HepG2 (cell line): Measurements from ENCODE around the gene MIB1. TPM values are rescaled to one million over a fixed set of nuclear protein-coding genes. Genes with fewer than 3 reads are reported as not detected.

ENCODE experiments used
- PAX8 ChIP-seq: sonication (generic); formaldehyde crosslinking; IDR thresholded peaks from 2 replicates; pipeline ENCODE4 v1.8.0; 2022; ENCODE audit warnings: mild to moderate bottlenecking, missing genetic modification reagents, borderline replicate concordance
- RORA ChIP-seq: sonication (generic); formaldehyde crosslinking; IDR thresholded peaks from 2 replicates; pipeline ENCODE4 v1.5.0; 2020; ENCODE audit warnings: mild to moderate bottlenecking, missing genetic modification reagents, moderate library complexity
- ZKSCAN1 ChIP-seq: fragments of 150-350 bp; IDR thresholded peaks from 2 replicates; pipeline ENCODE4 v1.6.1; 2014; ENCODE audit warnings: low read length
- ZNF44 ChIP-seq: sonication (generic); formaldehyde crosslinking; IDR thresholded peaks from 2 replicates; pipeline ENCODE4 v1.5.1; 2020; ENCODE audit warnings: mild to moderate bottlenecking, missing genetic modification reagents
- ZNF766 ChIP-seq: sonication (generic); formaldehyde crosslinking; IDR thresholded peaks from 2 replicates; pipeline ENCODE4 v1.5.0; 2020; ENCODE audit warnings: missing genetic modification reagents, borderline replicate concordance
- ZSCAN20 ChIP-seq: sonication (generic); formaldehyde crosslinking; IDR thresholded peaks from 2 replicates; pipeline ENCODE4 v1.4.0; 2020; ENCODE audit warnings: missing genetic modification reagents, mild to moderate bottlenecking, borderline replicate concordance
- ZSCAN31 ChIP-seq: sonication (generic); formaldehyde crosslinking; IDR thresholded peaks from 2 replicates; pipeline ENCODE4 v1.5.0; 2020; ENCODE audit warnings: low read depth, mild to moderate bottlenecking, missing genetic modification reagents
- polyA plus RNA-seq, 8 experiments: library from polyadenylated mRNA; depleted of rRNA in 3 of 8; stranded (reverse) in 7 of 8; unstranded in 1 of 8; fragments of >200 nt; fragmentation: Illumina TruSeq in 4 of 8; extraction: Trizol in 4 of 8; gene quantifications; 2 replicates each; pipeline versions ENCODE4 v1.2.1 to v1.2.3, GENCODE V29; 2011 to 2016; ENCODE audit warnings: low read depth in 4 of 8, missing spikeins in 1 of 8, mixed read lengths in 1 of 8; ENCODE audit not compliant: insufficient read depth in 1 of 8
- total RNA-seq, 5 experiments: library from RNA; depleted of rRNA; stranded (reverse); fragments of >200 nt; fragmentation: Illumina TruSeq; extraction: Trizol; gene quantifications; 2 replicates each; pipeline ENCODE4 v1.2.3, GENCODE V29; 2016; ENCODE audit warnings: low read depth in 1 of 5
- TF ChIP-seq, protein P1 (sequence below), 2 experiments: sonication (generic) in 1 of 2; formaldehyde crosslinking in 1 of 2; IDR thresholded peaks; 2 replicates each; pipeline versions ENCODE4 v1.6.1 to v1.9.0; 2014 to 2022; ENCODE audit warnings: antibody characterized with exemption in 1 of 2, borderline replicate concordance in 1 of 2, inconsistent platforms in 1 of 2, low read depth in 1 of 2, missing genetic modification reagents in 1 of 2
- TF ChIP-seq, protein P2 (sequence below): sonication (generic); formaldehyde crosslinking; IDR thresholded peaks from 2 replicates; pipeline ENCODE4 v1.4.0; 2020; ENCODE audit warnings: missing genetic modification reagents
- TF ChIP-seq, protein P3 (sequence below): sonication (generic); formaldehyde crosslinking; IDR thresholded peaks from 2 replicates; pipeline ENCODE4 v1.4.0; 2020; ENCODE audit warnings: missing genetic modification reagents
- TF ChIP-seq, protein P4 (sequence below): sonication (generic); formaldehyde crosslinking; conservative IDR thresholded peaks from 2 replicates; pipeline ENCODE4 v1.4.0; 2020; ENCODE audit warnings: missing genetic modification reagents

The MIB1 gene
- total and polyA plus RNA-seq, 2 of the 13 experiments (the other 11 are each of a cell fraction or from before 2014, with no cell fraction given) = 12.0 to 47.0 TPM

DNA sequence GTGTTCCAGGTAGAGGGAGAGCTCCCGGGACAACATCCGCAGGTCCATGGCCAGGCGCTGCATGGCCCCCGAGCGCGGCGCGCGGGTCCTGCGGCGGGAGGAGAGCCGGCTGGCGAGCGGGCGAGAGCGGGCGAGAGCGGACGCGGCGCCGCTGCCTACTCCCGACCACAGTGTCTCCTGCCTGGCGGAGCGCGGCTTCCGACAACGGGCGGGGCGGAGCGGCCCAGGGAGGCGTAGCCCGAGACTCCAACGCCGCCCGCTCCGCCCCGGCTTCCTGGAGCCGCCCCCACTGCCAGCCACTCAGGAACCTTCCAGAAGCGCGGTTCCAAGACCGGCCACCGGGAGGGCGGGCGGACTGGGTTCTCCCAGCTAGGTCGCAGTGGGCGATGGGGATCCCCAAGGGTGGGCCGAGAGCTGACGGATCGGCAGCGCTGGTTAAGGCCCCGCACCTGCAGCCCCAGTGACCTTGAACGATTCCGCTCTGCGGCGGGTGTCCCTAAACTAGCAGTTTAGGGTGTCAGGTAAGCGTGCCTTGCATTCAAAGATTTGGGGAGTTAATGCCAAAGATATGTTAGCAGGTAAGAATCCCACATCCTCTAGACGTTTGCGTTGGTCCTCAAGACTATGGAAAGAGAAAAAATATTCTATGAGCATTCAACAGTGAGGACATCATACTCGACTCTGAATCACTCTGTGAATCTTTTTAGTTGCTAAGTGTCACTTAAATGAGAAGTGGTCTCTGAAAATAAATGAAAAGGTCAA, 35.8 kb upstream of the MIB1 start, which contains the start of gene ABHD3 (continued):
- TF ChIP-seq, protein P1, sequence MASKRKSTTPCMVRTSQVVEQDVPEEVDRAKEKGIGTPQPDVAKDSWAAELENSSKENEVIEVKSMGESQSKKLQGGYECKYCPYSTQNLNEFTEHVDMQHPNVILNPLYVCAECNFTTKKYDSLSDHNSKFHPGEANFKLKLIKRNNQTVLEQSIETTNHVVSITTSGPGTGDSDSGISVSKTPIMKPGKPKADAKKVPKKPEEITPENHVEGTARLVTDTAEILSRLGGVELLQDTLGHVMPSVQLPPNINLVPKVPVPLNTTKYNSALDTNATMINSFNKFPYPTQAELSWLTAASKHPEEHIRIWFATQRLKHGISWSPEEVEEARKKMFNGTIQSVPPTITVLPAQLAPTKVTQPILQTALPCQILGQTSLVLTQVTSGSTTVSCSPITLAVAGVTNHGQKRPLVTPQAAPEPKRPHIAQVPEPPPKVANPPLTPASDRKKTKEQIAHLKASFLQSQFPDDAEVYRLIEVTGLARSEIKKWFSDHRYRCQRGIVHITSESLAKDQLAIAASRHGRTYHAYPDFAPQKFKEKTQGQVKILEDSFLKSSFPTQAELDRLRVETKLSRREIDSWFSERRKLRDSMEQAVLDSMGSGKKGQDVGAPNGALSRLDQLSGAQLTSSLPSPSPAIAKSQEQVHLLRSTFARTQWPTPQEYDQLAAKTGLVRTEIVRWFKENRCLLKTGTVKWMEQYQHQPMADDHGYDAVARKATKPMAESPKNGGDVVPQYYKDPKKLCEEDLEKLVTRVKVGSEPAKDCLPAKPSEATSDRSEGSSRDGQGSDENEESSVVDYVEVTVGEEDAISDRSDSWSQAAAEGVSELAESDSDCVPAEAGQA (IDR thresholded peaks at IDR 0.05; ENCODE audit: low read depth) = no peak
- TF ChIP-seq, protein P1 (CRISPR knock-in tag; IDR thresholded peaks at IDR 0.05; ENCODE audit: borderline replicate concordance) = no peak
- TF ChIP-seq, protein P2, sequence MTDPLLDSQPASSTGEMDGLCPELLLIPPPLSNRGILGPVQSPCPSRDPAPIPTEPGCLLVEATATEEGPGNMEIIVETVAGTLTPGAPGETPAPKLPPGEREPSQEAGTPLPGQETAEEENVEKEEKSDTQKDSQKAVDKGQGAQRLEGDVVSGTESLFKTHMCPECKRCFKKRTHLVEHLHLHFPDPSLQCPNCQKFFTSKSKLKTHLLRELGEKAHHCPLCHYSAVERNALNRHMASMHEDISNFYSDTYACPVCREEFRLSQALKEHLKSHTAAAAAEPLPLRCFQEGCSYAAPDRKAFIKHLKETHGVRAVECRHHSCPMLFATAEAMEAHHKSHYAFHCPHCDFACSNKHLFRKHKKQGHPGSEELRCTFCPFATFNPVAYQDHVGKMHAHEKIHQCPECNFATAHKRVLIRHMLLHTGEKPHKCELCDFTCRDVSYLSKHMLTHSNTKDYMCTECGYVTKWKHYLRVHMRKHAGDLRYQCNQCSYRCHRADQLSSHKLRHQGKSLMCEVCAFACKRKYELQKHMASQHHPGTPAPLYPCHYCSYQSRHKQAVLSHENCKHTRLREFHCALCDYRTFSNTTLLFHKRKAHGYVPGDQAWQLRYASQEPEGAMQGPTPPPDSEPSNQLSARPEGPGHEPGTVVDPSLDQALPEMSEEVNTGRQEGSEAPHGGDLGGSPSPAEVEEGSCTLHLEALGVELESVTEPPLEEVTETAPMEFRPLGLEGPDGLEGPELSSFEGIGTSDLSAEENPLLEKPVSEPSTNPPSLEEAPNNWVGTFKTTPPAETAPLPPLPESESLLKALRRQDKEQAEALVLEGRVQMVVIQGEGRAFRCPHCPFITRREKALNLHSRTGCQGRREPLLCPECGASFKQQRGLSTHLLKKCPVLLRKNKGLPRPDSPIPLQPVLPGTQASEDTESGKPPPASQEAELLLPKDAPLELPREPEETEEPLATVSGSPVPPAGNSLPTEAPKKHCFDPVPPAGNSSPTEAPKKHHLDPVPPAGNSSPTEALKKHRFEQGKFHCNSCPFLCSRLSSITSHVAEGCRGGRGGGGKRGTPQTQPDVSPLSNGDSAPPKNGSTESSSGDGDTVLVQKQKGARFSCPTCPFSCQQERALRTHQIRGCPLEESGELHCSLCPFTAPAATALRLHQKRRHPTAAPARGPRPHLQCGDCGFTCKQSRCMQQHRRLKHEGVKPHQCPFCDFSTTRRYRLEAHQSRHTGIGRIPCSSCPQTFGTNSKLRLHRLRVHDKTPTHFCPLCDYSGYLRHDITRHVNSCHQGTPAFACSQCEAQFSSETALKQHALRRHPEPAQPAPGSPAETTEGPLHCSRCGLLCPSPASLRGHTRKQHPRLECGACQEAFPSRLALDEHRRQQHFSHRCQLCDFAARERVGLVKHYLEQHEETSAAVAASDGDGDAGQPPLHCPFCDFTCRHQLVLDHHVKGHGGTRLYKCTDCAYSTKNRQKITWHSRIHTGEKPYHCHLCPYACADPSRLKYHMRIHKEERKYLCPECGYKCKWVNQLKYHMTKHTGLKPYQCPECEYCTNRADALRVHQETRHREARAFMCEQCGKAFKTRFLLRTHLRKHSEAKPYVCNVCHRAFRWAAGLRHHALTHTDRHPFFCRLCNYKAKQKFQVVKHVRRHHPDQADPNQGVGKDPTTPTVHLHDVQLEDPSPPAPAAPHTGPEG (CRISPR knock-in tag) = peak; percentile 55; the same call in 1 of the 2 replicates
- TF ChIP-seq ZNF766 (peak; percentile 68; the same call in 1 of the 2 replicates), PAX8 (CRISPR knock-in tag) (no peak), ZNF44 (CRISPR knock-in tag) (no peak), RORA (CRISPR knock-in tag) (no peak), ZSCAN20 (CRISPR knock-in tag) (0 out of 2 replicates have a peak, but pooled peaks have one; percentile 44), ZSCAN31 (CRISPR knock-in tag) (peak; percentile 70), ZKSCAN1 (no peak)
- TF ChIP-seq, protein P3, sequence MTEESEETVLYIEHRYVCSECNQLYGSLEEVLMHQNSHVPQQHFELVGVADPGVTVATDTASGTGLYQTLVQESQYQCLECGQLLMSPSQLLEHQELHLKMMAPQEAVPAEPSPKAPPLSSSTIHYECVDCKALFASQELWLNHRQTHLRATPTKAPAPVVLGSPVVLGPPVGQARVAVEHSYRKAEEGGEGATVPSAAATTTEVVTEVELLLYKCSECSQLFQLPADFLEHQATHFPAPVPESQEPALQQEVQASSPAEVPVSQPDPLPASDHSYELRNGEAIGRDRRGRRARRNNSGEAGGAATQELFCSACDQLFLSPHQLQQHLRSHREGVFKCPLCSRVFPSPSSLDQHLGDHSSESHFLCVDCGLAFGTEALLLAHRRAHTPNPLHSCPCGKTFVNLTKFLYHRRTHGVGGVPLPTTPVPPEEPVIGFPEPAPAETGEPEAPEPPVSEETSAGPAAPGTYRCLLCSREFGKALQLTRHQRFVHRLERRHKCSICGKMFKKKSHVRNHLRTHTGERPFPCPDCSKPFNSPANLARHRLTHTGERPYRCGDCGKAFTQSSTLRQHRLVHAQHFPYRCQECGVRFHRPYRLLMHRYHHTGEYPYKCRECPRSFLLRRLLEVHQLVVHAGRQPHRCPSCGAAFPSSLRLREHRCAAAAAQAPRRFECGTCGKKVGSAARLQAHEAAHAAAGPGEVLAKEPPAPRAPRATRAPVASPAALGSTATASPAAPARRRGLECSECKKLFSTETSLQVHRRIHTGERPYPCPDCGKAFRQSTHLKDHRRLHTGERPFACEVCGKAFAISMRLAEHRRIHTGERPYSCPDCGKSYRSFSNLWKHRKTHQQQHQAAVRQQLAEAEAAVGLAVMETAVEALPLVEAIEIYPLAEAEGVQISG (CRISPR knock-in tag) = peak; percentile 73
- TF ChIP-seq, protein P4, sequence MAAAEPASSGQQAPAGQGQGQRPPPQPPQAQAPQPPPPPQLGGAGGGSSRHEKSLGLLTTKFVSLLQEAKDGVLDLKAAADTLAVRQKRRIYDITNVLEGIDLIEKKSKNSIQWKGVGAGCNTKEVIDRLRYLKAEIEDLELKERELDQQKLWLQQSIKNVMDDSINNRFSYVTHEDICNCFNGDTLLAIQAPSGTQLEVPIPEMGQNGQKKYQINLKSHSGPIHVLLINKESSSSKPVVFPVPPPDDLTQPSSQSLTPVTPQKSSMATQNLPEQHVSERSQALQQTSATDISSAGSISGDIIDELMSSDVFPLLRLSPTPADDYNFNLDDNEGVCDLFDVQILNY = no peak
